GM12801 (cell line): ENCODE measurements around the gene TRIM44.

Source experiments
- CTCF ChIP-seq: IDR thresholded peaks from one replicate; pipeline ENCODE4 v1.5.1; 2011; ENCODE audit warnings: control low read depth; ENCODE audit not compliant: insufficient read length; ENCODE audit errors: extremely low read depth

TRIM44 gene

GRCh38 chr11:35725885-35726284, 63.3 kb downstream of the TRIM44 start:
- no peak for TF ChIP-seq CTCF

- no peak for TF ChIP-seq CTCF
Measured at GRCh38 chr11:35727140-35727539, 64.6 kb downstream of the TRIM44 start.

GRCh38 chr11:35730254-35730653, 67.7 kb downstream of the TRIM44 start:
- no peak for TF ChIP-seq CTCF

GRCh38 chr11:35734669-35735410, 72.3 kb downstream of the TRIM44 start:
- no peak for TF ChIP-seq CTCF

- TF ChIP-seq CTCF: no peak
Measured at GRCh38 chr11:35735411-35735810, 72.8 kb downstream of the TRIM44 start.

GRCh38 chr11:35735903-35736302, 73.3 kb downstream of the TRIM44 start:
- TF ChIP-seq CTCF: no peak

- TF ChIP-seq CTCF: no peak
Measured at GRCh38 chr11:35736952-35737351, 74.4 kb downstream of the TRIM44 start.
